GM21717 (cell line): ENCODE results near the gene YOD1.

Source experiments
- ATAC-seq: cut with Tn5 transposase; IDR thresholded peaks from one replicate; pipeline ENCODE4 v1.9.1; 2021; ENCODE audit warnings: mild to moderate bottlenecking, moderate library complexity; ENCODE audit not compliant: unreplicated experiment

YOD1 gene

GRCh38 chr1:207073906-207074820 is 23.2 kb upstream of the YOD1 start:
- no peak for ATAC-seq

DNA sequence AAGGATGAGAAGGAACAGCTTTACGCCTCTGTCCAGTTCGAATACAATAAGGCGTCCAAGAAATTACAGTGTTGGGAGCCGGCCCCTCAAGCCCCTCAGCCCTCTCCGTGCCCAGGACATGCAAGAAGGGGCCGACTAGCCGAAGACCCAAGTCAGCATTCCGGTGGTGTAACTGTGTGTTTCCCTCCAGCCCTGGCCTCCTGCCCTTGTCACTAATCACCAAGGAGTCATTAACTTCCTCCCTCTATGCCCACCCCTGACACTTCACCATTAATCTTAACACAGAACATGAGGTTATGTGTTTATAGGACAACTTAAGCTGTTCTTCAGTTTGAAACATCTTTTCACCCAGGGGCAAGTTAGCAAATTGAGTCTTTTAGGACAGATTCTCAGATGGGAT is 21.2 kb upstream of the YOD1 start:
- no peak for ATAC-seq

- no peak for ATAC-seq
Observed at GRCh38 chr1:207071426-207071825, 20.4 kb upstream of the YOD1 start.

- no peak for ATAC-seq
Observed at GRCh38 chr1:207070811-207071210, 19.8 kb upstream of the YOD1 start.

DNA sequence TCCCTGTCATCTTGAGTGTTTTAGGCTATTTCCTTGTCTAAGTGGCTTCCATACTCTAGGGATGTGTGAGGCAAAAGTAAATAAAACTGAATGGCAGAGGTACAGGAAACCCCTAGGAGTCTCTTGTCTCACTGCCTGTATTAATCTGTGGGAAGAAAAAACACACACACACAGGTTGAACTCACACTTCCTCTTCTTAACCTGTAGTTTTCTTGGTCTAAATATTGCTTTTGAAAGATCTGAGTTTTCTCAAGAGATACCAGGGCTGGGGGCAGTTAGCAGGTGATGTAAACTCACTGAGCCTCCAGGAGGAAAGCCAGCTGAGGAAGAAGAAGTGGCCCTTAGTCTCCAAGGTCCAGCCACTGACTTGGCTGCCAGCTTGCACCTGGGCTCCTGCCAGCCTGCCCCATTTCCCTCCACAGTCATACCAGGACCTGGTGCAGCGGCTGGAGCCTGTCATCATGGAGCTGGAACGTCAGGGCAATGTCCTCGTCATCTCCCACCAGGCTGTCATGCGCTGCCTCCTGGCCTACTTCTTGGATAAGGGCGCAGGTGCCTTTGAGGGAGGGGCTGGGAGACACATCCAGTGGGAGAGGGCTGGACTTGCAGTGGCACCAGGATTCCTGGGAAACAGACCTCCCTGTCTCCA is 19.0 kb upstream of the YOD1 start:
- ATAC-seq: no peak

- no peak for ATAC-seq
Observed at GRCh38 chr1:207069061-207069460, 18.1 kb upstream of the YOD1 start.

- no peak for ATAC-seq
Observed at GRCh38 chr1:207067665-207068064, 16.7 kb upstream of the YOD1 start.

- no peak for ATAC-seq
Observed at GRCh38 chr1:207067185-207067584, 16.2 kb upstream of the YOD1 start.

- ATAC-seq: no peak
Observed at GRCh38 chr1:207064561-207064960, 13.6 kb upstream of the YOD1 start.

DNA sequence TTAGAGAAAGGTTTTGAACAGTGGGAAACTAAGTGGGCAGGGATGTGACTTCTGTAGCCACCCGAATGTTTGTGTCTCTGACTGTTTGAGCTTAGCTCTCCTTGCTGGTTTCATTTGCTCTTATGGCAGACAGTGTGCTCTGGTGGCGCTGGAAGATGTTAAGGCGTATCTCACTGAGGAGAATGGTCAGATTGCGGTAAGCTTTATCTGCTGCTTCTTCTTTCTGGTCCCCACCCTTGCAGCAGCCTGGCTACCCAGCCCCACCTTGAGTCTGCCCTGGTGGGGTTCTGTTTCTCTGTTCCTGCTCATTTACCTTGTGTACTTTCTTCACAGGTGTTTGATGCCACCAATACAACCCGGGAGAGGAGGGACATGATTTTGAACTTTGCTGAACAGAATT is 12.0 kb upstream of the YOD1 start:
- no peak for ATAC-seq

- no peak for ATAC-seq
Observed at GRCh38 chr1:207062058-207062457, 11.1 kb upstream of the YOD1 start.

GRCh38 chr1:207060596-207060995 is 9.6 kb upstream of the YOD1 start:
- no peak for ATAC-seq

- ATAC-seq: no peak
Observed at GRCh38 chr1:207059881-207060280, 8.9 kb upstream of the YOD1 start.

DNA sequence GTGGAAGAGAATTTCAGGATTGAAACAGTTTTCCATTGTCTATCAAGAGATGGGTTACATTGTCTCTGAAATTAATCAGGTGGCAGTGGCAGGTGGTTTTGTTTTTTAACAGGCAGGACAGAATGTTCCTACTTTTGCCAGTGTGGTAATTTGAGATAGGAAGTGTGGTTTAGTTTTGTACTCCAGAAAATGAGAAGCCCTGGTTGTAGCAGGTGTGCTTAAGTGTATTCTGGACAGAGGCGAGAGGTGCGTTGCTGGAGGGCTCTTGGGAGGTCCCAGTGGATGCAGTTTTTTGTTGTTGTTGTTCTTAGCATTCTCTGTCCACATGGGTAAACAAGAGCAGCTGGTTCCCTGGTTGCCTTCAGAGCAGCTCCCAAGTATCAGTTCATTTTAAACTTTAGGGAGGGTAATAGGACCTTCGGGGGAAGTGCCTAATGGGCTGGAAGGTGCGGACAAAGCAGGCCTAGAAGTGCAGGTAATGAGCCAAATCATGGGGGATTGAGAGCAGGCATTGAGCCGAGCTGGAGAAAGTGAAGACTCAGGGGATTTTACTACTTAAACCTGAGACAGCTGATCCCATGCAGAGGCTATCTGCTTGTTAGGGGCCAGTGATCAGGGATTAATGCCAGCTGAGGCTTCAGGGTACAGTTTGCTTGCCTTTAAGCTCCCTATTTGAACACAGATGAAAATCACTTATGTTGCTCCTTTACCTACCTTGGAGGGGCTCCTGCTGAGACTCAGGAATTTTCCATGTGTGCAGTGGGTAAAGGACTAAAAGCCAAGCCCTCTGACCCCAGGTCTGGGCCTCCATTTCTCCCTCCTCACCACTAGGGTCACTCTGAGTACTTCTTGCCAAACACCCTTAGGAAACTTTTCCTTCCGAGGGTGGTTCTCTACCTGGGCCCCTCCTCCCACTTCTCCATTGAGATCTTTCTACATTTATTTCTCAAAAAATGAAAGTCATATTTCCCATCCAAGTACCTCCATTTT is 8.2 kb upstream of the YOD1 start:
- no peak for ATAC-seq

- no peak for ATAC-seq
Observed at GRCh38 chr1:207058252-207058651, 7.2 kb upstream of the YOD1 start.

- no peak for ATAC-seq
Observed at GRCh38 chr1:207056673-207057072, 5.7 kb upstream of the YOD1 start.

- no peak for ATAC-seq
Observed at GRCh38 chr1:207055386-207056001, 4.5 kb upstream of the YOD1 start.

GRCh38 chr1:207054491-207054890 is 3.5 kb upstream of the YOD1 start:
- no peak for ATAC-seq

DNA sequence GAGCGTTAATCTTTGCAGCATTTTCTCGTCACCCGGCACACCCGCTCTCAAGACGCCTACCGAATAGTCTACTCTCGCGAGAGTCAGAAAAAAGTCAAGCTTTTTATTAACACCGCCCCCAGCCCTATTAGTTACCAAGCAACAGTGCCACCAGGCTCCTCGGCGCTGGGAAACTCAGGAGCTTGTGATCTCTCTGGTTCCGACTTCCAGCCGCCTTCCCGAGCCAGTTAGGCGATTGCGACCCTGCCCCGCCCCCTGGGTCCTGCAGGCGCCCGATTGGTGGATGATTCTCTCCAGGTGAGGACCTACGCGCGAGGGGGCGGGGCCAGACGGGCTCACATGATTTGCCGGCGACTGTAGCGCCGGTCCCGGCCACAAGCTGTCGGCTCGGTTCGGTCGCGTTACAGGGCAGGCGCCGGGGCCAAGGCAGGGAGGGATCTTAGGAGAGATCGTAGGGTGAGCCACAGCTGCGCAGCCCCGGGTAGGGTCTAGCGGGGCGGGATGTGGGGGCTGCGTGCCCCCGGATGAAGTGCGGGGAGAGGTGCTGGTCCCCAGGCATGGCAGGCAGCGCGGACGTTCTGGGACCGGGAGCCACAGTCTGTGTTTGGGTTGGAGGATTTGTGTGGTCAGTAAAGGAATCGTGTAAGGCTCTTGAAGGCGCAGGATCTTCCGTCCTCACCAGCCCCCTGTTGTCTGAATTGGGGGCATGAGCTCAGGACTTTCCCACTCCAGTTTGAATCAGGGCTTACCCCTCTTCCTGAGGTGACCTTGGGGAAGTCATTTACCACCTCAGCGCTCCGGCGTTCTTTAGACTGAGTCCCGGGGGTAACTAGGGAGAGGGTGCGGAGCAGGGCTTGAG is 2.1 kb upstream of the YOD1 start, which contains the start of gene PFKFB2:
TSS of gene PFKFB2 (plus strand) at position 365 of the 859 bp plus-strand sequence. CDS start 1,443 bp downstream, outside the sequence.
- peak; percentile 76 for ATAC-seq
